Uterus (tissue), 2 donors: ENCODE results near the gene GREB1.

ENCODE experiments used
- CTCF ChIP-seq, 4 experiments: fragments of 200-600 bp in 2 of 4; fragments of 450-650 bp in 2 of 4; sonication (generic) in 2 of 4; IDR thresholded peaks; one replicate each; pipeline ENCODE4 v1.5.1; 2016 to 2019; ENCODE audit warnings: antibody characterized with exemption in 4 of 4, mild to moderate bottlenecking in 2 of 4, moderate library complexity in 1 of 4
- POLR2A ChIP-seq, 2 donors: fragments of 450-650 bp; IDR thresholded peaks; one replicate each; pipeline ENCODE4 v1.6.1; 2016; ENCODE audit warnings: antibody characterized with exemption in 2 of 2, mild to moderate bottlenecking in 1 of 2, moderate library complexity in 1 of 2

GRCh38 chr2:11644293-11644692 is 110.4 kb downstream of the GREB1 start:
- no peak for TF ChIP-seq CTCF (IDR thresholded peaks at IDR 0.05)
- TF ChIP-seq POLR2A (IDR thresholded peaks at IDR 0.05) = no peak
